Activated CD4-positive, alpha-beta T cell treated with anti-CD3 and anti-CD28 coated beads, Interleukin-2, amount 50 U/mL, for 16 hours (primary cell): ENCODE measurements around the gene FBXO21.
"Not testable (repeated sequence)": the region's sequence is repeated elsewhere in the genome, so short reads cannot be mapped to it uniquely, and the experiment has no call there.

ENCODE experiments used
- DNase-seq: peaks from one replicate; pipeline ENCODE4 v3.0.0-alpha.2; 2020

FBXO21 gene

GRCh38 chr12:117101953-117102799 is 88.1 kb downstream of the FBXO21 start:
- no peak for DNase-seq

- DNase-seq: no peak
These were observed 89.2 kb downstream of the FBXO21 start for GRCh38 chr12:117100851-117101673.

DNA sequence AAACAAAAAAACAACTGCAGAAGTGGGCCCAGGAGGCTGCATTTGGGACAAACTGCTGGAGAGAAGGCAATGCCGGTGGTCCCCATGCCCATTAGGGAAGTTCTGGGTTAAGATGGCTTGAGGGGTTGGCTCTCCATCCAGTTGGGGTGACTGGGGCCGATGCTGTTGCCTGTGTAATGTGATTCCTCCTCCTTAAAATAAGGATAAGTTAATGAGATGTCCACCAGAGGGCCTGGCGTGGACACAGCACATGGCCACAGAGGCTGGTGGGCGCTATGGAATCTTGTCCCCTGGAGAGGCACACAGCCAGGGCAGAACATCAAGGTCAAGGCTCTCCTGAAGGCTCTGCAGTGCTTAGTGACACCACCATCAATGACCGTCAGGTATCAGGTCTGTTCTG is 90.0 kb downstream of the FBXO21 start:
- DNase-seq: no peak

GRCh38 chr12:117098361-117099217 is 91.7 kb downstream of the FBXO21 start:
- DNase-seq: peak; percentile 43

DNA sequence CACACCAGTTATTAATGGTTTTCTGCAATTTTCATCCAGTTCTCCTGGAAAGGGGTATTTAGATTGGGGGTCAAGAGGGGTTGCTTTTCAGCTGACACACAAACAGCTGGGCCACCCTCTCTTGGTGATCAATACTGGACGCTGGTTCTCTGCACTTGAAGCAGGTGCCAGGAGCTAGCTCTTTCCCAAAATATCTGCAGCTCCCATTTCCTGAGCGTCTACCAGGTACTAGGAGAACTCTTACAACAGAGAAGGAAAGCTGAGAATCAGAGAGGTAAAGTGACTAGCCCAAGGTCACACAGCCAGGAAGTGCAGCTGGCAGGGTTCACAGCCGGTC is 92.3 kb downstream of the FBXO21 start:
- no peak for DNase-seq

DNA sequence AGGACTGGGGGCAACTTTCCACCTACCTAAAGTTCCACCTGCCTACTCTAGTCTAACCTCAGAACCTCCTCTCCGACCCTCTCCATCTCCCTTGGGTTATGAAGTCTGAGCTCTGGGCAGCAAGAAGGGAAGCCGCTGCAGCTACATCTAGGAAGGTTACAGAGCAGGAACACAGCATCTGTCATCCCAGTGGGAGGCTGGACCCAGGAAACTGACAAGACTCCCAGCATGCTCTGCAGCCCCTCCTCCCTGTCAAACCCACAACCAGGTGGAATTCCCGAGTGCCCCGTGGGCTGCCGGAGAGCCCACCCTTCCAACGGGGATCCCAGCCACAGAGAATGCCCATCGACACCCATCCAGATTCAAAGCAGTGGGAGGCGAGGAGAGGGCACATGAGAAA is 93.1 kb downstream of the FBXO21 start:
- DNase-seq: no peak

DNA sequence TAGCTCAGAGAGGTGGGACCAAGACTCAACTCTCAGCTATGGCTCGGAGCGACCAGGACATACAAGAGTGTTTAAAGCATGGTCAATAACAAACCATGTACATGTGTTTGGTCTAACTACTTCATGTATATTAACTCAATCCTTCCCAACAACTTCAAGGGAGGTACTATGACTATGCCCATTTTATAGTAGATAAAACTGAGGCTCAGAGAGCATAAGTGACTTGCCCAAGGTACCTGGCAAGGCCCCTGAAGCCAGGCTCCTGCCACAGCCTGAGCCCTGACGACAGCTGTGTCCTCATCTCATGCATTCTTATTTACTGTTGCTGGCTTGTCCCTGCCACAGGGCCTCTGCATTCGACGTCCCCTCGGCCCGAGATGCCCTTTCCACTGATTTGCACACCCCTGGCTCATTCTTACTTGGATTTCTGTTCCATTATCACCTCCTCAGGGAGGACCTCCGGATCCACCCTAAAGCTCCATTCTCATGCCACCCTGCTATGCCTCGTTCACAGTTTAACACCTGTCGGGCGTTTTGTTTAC is 93.7 kb downstream of the FBXO21 start:
- DNase-seq: no peak

GRCh38 chr12:117095191-117095590 is 95.1 kb downstream of the FBXO21 start:
- DNase-seq: not testable (repeated sequence)

- DNase-seq: no peak
These were observed 96.2 kb downstream of the FBXO21 start for GRCh38 chr12:117093918-117094630.

DNA sequence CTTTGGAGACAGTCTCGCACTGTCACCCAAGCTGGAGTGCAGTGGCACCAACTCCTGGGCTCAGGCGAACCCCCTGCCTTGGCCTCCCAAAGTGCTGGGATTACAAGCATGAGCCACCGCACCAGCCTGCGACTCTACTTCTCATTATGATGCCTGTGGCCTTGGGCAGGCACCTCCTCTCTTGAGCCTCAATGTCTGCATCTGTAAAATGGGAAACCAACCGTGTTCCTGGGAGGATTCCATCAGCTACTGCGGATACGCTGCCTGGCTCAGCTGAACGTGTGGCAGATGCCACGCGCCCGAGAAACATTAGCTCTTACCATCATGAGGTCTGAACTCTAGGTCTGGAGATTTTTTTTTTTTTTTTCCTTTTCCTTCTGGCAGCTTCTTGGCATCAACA is 96.8 kb downstream of the FBXO21 start:
- no peak for DNase-seq

DNA sequence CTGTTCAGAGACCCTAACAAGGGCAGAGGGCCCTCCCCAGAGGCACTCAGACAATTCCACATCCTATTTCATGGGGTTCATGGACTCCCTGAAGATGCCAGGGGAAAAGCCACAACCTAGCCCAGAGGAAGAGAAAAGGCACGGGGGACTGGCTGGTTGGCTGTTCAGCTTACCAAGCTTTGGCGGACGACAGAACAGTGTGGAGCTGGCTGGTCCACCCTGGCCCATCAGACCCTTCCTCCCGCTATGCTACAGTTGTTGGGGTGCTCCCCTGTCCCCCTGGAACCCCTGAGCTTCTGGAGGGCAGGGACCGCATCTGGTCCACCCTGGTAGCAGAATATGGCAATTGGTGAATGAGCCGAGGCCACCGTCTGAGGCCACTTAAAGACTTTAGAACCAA is 97.4 kb downstream of the FBXO21 start:
- DNase-seq: no peak

GRCh38 chr12:117092511-117092780 is 97.8 kb downstream of the FBXO21 start:
- DNase-seq: no peak
